ENCODE data around the gene LIMCH1.
"Not testable (repeated sequence)": the region's sequence is repeated elsewhere in the genome, so short reads cannot be mapped to it uniquely, and the experiment has no call there.

The LIMCH1 gene

GRCh38 chr4:41696763-41697162 lies 158.8 kb downstream of the LIMCH1 start:
- Histone ChIP-seq H3K4me3 (ENCODE audit: low read length) (no peak overlapping the region), H2AFZ (ENCODE audit: low read depth, low read length) (no peak overlapping the region), H3K27me3 (ENCODE audit: insufficient read depth, low read length) (no peaks in the 10 kb centered on the region), H3K36me3 (ENCODE audit: insufficient read depth, low read length) (peaks cover 42% of the 10 kb centered on the region), H3K9me3 (ENCODE audit: low read length) (no peaks in the 10 kb centered on the region), H3K4me1 (ENCODE audit: insufficient read depth, low read length) (no peaks in the 10 kb centered on the region)

GRCh38 chr4:41701983-41702382 lies 164.0 kb downstream of the LIMCH1 start:
- H3K4me1 ChIP-seq (ENCODE audit: insufficient read depth, low read length): no peaks in the 10 kb centered on the region
- H3K27me3 ChIP-seq (ENCODE audit: insufficient read depth, low read length): no peaks in the 10 kb centered on the region
- H3K9me3 ChIP-seq (ENCODE audit: low read length): no peaks in the 10 kb centered on the region
- H2AFZ ChIP-seq (ENCODE audit: low read depth, low read length): no peak overlapping the region
- peaks cover 19% of the 10 kb centered on the region for H3K36me3 ChIP-seq (ENCODE audit: insufficient read depth, low read length)
- no peak overlapping the region for H3K4me3 ChIP-seq (ENCODE audit: low read length)

GRCh38 chr4:41702770-41703169 lies 164.8 kb downstream of the LIMCH1 start:
- Histone ChIP-seq H3K36me3 (ENCODE audit: insufficient read depth, low read length) (peaks cover 11% of the 10 kb centered on the region), H3K4me1 (ENCODE audit: insufficient read depth, low read length) (no peaks in the 10 kb centered on the region), H3K9me3 (ENCODE audit: low read length) (no peaks in the 10 kb centered on the region), H3K4me3 (ENCODE audit: low read length) (no peak overlapping the region), H3K27me3 (ENCODE audit: insufficient read depth, low read length) (no peaks in the 10 kb centered on the region), H2AFZ (ENCODE audit: low read depth, low read length) (no peak overlapping the region)

- Histone ChIP-seq H3K36me3 (ENCODE audit: insufficient read depth, low read length) (peaks cover 2% of the 10 kb centered on the region), H3K9me3 (ENCODE audit: low read length) (no peaks in the 10 kb centered on the region), H3K27me3 (ENCODE audit: insufficient read depth, low read length) (no peaks in the 10 kb centered on the region), H3K4me1 (ENCODE audit: insufficient read depth, low read length) (no peaks in the 10 kb centered on the region), H2AFZ (ENCODE audit: low read depth, low read length) (no peak overlapping the region), H3K4me3 (ENCODE audit: low read length) (no peak overlapping the region)
These were observed 165.8 kb downstream of the LIMCH1 start for GRCh38 chr4:41703785-41704184.

- Histone ChIP-seq H3K4me3 (ENCODE audit: low read length) (no peak overlapping the region), H3K27me3 (ENCODE audit: insufficient read depth, low read length) (peaks cover 3% of the 10 kb centered on the region), H3K36me3 (ENCODE audit: insufficient read depth, low read length) (no peaks in the 10 kb centered on the region), H3K4me1 (ENCODE audit: insufficient read depth, low read length) (peaks cover 5% of the 10 kb centered on the region), H3K9me3 (ENCODE audit: low read length) (no peaks in the 10 kb centered on the region), H2AFZ (ENCODE audit: low read depth, low read length) (no peak overlapping the region)
These were observed 172.0 kb downstream of the LIMCH1 start for GRCh38 chr4:41709844-41710481.

GRCh38 chr4:41711654-41712053 lies 173.7 kb downstream of the LIMCH1 start:
- H2AFZ ChIP-seq (ENCODE audit: low read depth, low read length); H3K4me3 ChIP-seq (ENCODE audit: low read length); H3K4me1 ChIP-seq (ENCODE audit: insufficient read depth, low read length); H3K36me3 ChIP-seq (ENCODE audit: insufficient read depth, low read length); H3K9me3 ChIP-seq (ENCODE audit: low read length): not testable (repeated sequence)
- peaks cover 10% of the 10 kb centered on the region for H3K27me3 ChIP-seq (ENCODE audit: insufficient read depth, low read length)

GRCh38 chr4:41712425-41712824 lies 174.5 kb downstream of the LIMCH1 start:
- Histone ChIP-seq H3K36me3 (ENCODE audit: insufficient read depth, low read length) (no peaks in the 10 kb centered on the region), H3K4me3 (ENCODE audit: low read length) (no peak overlapping the region)

GRCh38 chr4:41713768-41714167 lies 175.8 kb downstream of the LIMCH1 start:
- Histone ChIP-seq H3K4me1 (ENCODE audit: insufficient read depth, low read length) (peaks cover 5% of the 10 kb centered on the region), H2AFZ (ENCODE audit: low read depth, low read length) (no peak overlapping the region), H3K27me3 (ENCODE audit: insufficient read depth, low read length) (peaks cover 15% of the 10 kb centered on the region), H3K36me3 (ENCODE audit: insufficient read depth, low read length) (no peaks in the 10 kb centered on the region), H3K9me3 (ENCODE audit: low read length) (no peaks in the 10 kb centered on the region), H3K4me3 (ENCODE audit: low read length) (no peak overlapping the region)

More at GRCh38 chr4:41712425-41712824, 174.5 kb downstream of the LIMCH1 start:
- Histone ChIP-seq H3K4me1 (ENCODE audit: insufficient read depth, low read length) (peaks cover 5% of the 10 kb centered on the region), H3K9me3 (ENCODE audit: low read length) (no peaks in the 10 kb centered on the region), H2AFZ (ENCODE audit: low read depth, low read length) (no peak overlapping the region), H3K27me3 (ENCODE audit: insufficient read depth, low read length) (peaks cover 10% of the 10 kb centered on the region)

GRCh38 chr4:41714364-41715000 lies 176.5 kb downstream of the LIMCH1 start:
- Histone ChIP-seq H2AFZ (ENCODE audit: low read depth, low read length) (no peak overlapping the region), H3K4me1 (ENCODE audit: insufficient read depth, low read length) (peaks cover 5% of the 10 kb centered on the region), H3K27me3 (ENCODE audit: insufficient read depth, low read length) (peaks cover 17% of the 10 kb centered on the region), H3K4me3 (ENCODE audit: low read length) (no peak overlapping the region), H3K9me3 (ENCODE audit: low read length) (no peaks in the 10 kb centered on the region), H3K36me3 (ENCODE audit: insufficient read depth, low read length) (no peaks in the 10 kb centered on the region)

GRCh38 chr4:41715155-41715554 lies 177.2 kb downstream of the LIMCH1 start:
- Histone ChIP-seq H2AFZ (ENCODE audit: low read depth, low read length) (no peak overlapping the region), H3K27me3 (ENCODE audit: insufficient read depth, low read length) (peaks cover 17% of the 10 kb centered on the region), H3K4me3 (ENCODE audit: low read length) (no peak overlapping the region), H3K36me3 (ENCODE audit: insufficient read depth, low read length) (no peaks in the 10 kb centered on the region), H3K4me1 (ENCODE audit: insufficient read depth, low read length) (no peaks in the 10 kb centered on the region), H3K9me3 (ENCODE audit: low read length) (no peaks in the 10 kb centered on the region)

GRCh38 chr4:41718907-41719306 lies 180.9 kb downstream of the LIMCH1 start:
- no peaks in the 10 kb centered on the region for H3K9me3 ChIP-seq (ENCODE audit: low read length)
- peaks cover 35% of the 10 kb centered on the region for H3K27me3 ChIP-seq (ENCODE audit: insufficient read depth, low read length)
- H3K4me3 ChIP-seq (ENCODE audit: low read length): no peak overlapping the region
- H3K4me1 ChIP-seq (ENCODE audit: insufficient read depth, low read length): no peaks in the 10 kb centered on the region
- H3K36me3 ChIP-seq (ENCODE audit: insufficient read depth, low read length): no peaks in the 10 kb centered on the region
- H2AFZ ChIP-seq (ENCODE audit: low read depth, low read length): no peak overlapping the region

- H3K4me1 ChIP-seq (ENCODE audit: insufficient read depth, low read length): no peaks in the 10 kb centered on the region
- peaks cover 35% of the 10 kb centered on the region for H3K27me3 ChIP-seq (ENCODE audit: insufficient read depth, low read length)
- no peak overlapping the region for H2AFZ ChIP-seq (ENCODE audit: low read depth, low read length)
- H3K4me3 ChIP-seq (ENCODE audit: low read length): no peak overlapping the region
- no peaks in the 10 kb centered on the region for H3K36me3 ChIP-seq (ENCODE audit: insufficient read depth, low read length)
- H3K9me3 ChIP-seq (ENCODE audit: low read length): no peaks in the 10 kb centered on the region
These were observed 181.5 kb downstream of the LIMCH1 start for GRCh38 chr4:41719417-41719816.

- H3K27me3 ChIP-seq (ENCODE audit: insufficient read depth, low read length): peaks cover 28% of the 10 kb centered on the region
- H3K4me3 ChIP-seq (ENCODE audit: low read length): no peak overlapping the region
- no peaks in the 10 kb centered on the region for H3K4me1 ChIP-seq (ENCODE audit: insufficient read depth, low read length)
- no peaks in the 10 kb centered on the region for H3K9me3 ChIP-seq (ENCODE audit: low read length)
- H3K36me3 ChIP-seq (ENCODE audit: insufficient read depth, low read length): no peaks in the 10 kb centered on the region
- H2AFZ ChIP-seq (ENCODE audit: low read depth, low read length): no peak overlapping the region
These were observed 184.2 kb downstream of the LIMCH1 start for GRCh38 chr4:41722181-41722580.

- H2AFZ ChIP-seq (ENCODE audit: low read depth, low read length): no peak overlapping the region
- H3K4me1 ChIP-seq (ENCODE audit: insufficient read depth, low read length): no peaks in the 10 kb centered on the region
- no peaks in the 10 kb centered on the region for H3K36me3 ChIP-seq (ENCODE audit: insufficient read depth, low read length)
- H3K4me3 ChIP-seq (ENCODE audit: low read length): no peak overlapping the region
- no peaks in the 10 kb centered on the region for H3K9me3 ChIP-seq (ENCODE audit: low read length)
- H3K27me3 ChIP-seq (ENCODE audit: insufficient read depth, low read length): peaks cover 29% of the 10 kb centered on the region
These were observed 185.3 kb downstream of the LIMCH1 start for GRCh38 chr4:41723286-41723685.

Measured in neuron (in vitro differentiated cells).